ENCODE measurements around the gene MAGEA3. TPM values are rescaled to one million over a fixed set of nuclear protein-coding genes. Genes with fewer than 3 reads are reported as not detected.
"Not testable (repeated sequence)": the region's sequence is repeated elsewhere in the genome, so short reads cannot be mapped to it uniquely, and the experiment has no call there.

Gene MAGEA3
- polyA plus RNA-seq (ENCODE audit: insufficient read length in 4 of 4): not detected

GRCh38 chrX:152697952-152698931 is at the start of gene MAGEA3:
TSS of gene MAGEA3 (plus strand) at chrX:152698794. CDS start at chrX:152700833, 2,039 bp downstream.
- DNase-seq (ENCODE audit: low read depth in 4 of 4, low spot score in 3 of 4): not testable (repeated sequence)

- no peak for DNase-seq (ENCODE audit: low read depth in 4 of 4, low spot score in 3 of 4)
These were observed 46.5 kb upstream of the MAGEA3 start for GRCh38 chrX:152652060-152652459.

GRCh38 chrX:152652467-152652866 is 46.1 kb upstream of the MAGEA3 start:
- DNase-seq (ENCODE audit: low read depth in 4 of 4, low spot score in 3 of 4): no peak

GRCh38 chrX:152656087-152656486 is 42.5 kb upstream of the MAGEA3 start:
- DNase-seq (ENCODE audit: low read depth in 4 of 4, low spot score in 3 of 4): no peak

GRCh38 chrX:152656890-152657289 is 41.7 kb upstream of the MAGEA3 start:
- no peak for DNase-seq (ENCODE audit: low read depth in 4 of 4, low spot score in 3 of 4)

GRCh38 chrX:152658302-152658701 is 40.3 kb upstream of the MAGEA3 start:
- no peak for DNase-seq (ENCODE audit: low read depth in 4 of 4, low spot score in 3 of 4)

- no peak for DNase-seq (ENCODE audit: low read depth in 4 of 4, low spot score in 3 of 4)
These were observed 35.5 kb upstream of the MAGEA3 start for GRCh38 chrX:152663086-152663485.

GRCh38 chrX:152674135-152674534 is 24.5 kb upstream of the MAGEA3 start:
- DNase-seq (ENCODE audit: low read depth in 4 of 4, low spot score in 3 of 4): no peak

- not testable (repeated sequence) for DNase-seq (ENCODE audit: low read depth in 4 of 4, low spot score in 3 of 4)
These were observed 23.9 kb upstream of the MAGEA3 start for GRCh38 chrX:152674652-152675051.

- DNase-seq (ENCODE audit: low read depth in 4 of 4, low spot score in 3 of 4): not testable (repeated sequence)
These were observed 17.6 kb upstream of the MAGEA3 start for GRCh38 chrX:152681012-152681411.

GRCh38 chrX:152700390-152700789 is 1.8 kb downstream of the MAGEA3 start:
- not testable (repeated sequence) for DNase-seq (ENCODE audit: low read depth in 4 of 4, low spot score in 3 of 4)

- not testable (repeated sequence) for DNase-seq (ENCODE audit: low read depth in 4 of 4, low spot score in 3 of 4)
These were observed 7.9 kb downstream of the MAGEA3 start for GRCh38 chrX:152706500-152706899.

- DNase-seq (ENCODE audit: low read depth in 4 of 4, low spot score in 3 of 4): not testable (repeated sequence)
These were observed 10.6 kb downstream of the MAGEA3 start, which contains the start of gene CSAG2 for GRCh38 chrX:152709173-152709572. TSS of gene CSAG2 (minus strand) at chrX:152709273. CDS start at chrX:152709112, 161 bp downstream.

GRCh38 chrX:152713195-152713594 is 14.6 kb downstream of the MAGEA3 start:
- not testable (repeated sequence) for DNase-seq (ENCODE audit: low read depth in 4 of 4, low spot score in 3 of 4)

GRCh38 chrX:152713815-152714787 is 15.5 kb downstream of the MAGEA3 start, which contains the start of gene MAGEA2B:
TSS of gene MAGEA2B (plus strand) at chrX:152714628. CDS start at chrX:152717107, 2,479 bp downstream.
- DNase-seq (ENCODE audit: low read depth in 4 of 4, low spot score in 3 of 4): not testable (repeated sequence)

GRCh38 chrX:152725409-152725808 is 26.8 kb downstream of the MAGEA3 start:
- DNase-seq (ENCODE audit: low read depth in 4 of 4, low spot score in 3 of 4): no peak

- DNase-seq (ENCODE audit: low read depth in 4 of 4, low spot score in 3 of 4): no peak
These were observed 34.8 kb downstream of the MAGEA3 start, which contains the start of the genes CSAG1 and MAGEA12 for GRCh38 chrX:152733261-152733975. TSS of gene CSAG1 (minus strand) at chrX:152733721. CDS start at chrX:152732460, 1,261 bp downstream. TSS of gene MAGEA12 (plus strand) at chrX:152733757. CDS start at chrX:152736162, 2,405 bp downstream.

GRCh38 chrX:152734143-152734858 is 35.7 kb downstream of the MAGEA3 start:
- DNase-seq (ENCODE audit: low read depth in 4 of 4, low spot score in 3 of 4): not testable (repeated sequence)

GRCh38 chrX:152735101-152735500 is 36.5 kb downstream of the MAGEA3 start:
- no peak for DNase-seq (ENCODE audit: low read depth in 4 of 4, low spot score in 3 of 4)
